Measurements from ENCODE around the gene SFR1.

DNA sequence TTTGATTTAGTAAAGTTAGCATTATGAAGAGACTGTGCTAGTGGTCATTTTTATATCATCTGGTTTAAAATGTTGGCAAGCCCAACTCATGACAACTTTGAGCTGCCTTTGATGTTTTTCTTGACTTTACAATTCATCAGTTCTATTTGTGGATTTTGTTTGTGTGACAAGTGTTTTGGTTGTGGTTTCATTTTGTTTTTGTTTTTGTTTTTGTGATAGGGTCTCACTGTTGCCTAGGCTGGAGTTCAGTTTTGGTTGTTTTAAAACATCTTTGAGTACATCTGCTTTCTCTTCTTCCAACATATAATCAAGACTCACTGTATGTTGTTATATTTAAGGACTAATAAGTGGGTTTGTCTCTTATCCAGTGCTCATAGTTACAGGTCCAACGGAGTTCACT is 17.6 kb upstream of the SFR1 start:
- TF ChIP-seq, protein P1, sequence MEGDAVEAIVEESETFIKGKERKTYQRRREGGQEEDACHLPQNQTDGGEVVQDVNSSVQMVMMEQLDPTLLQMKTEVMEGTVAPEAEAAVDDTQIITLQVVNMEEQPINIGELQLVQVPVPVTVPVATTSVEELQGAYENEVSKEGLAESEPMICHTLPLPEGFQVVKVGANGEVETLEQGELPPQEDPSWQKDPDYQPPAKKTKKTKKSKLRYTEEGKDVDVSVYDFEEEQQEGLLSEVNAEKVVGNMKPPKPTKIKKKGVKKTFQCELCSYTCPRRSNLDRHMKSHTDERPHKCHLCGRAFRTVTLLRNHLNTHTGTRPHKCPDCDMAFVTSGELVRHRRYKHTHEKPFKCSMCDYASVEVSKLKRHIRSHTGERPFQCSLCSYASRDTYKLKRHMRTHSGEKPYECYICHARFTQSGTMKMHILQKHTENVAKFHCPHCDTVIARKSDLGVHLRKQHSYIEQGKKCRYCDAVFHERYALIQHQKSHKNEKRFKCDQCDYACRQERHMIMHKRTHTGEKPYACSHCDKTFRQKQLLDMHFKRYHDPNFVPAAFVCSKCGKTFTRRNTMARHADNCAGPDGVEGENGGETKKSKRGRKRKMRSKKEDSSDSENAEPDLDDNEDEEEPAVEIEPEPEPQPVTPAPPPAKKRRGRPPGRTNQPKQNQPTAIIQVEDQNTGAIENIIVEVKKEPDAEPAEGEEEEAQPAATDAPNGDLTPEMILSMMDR (IDR thresholded peaks at IDR 0.05): no peak
- TF ChIP-seq EP300 (IDR thresholded peaks at IDR 0.05): no peak
- no peak for TF ChIP-seq POLR2A (IDR thresholded peaks at IDR 0.05)
- TF ChIP-seq POLR2AphosphoS5 (IDR thresholded peaks at IDR 0.05): no peak
